AG04450 (cell line): Measurements from ENCODE around the gene LARGE1. TPM values are rescaled to one million over a fixed set of nuclear protein-coding genes. Genes with fewer than 3 reads are reported as not detected.

ENCODE experiments used
- CTCF ChIA-PET: fragments of 300-600, 350-600 bp; formaldehyde crosslinking; extraction: SDS; loops from one replicate; lab custom pipeline; 2022; ENCODE audit warnings: antibody characterized with exemption, inconsistent platforms; lab: Charles Lee
- POLR2A ChIA-PET: fragments of 350-600 bp; formaldehyde crosslinking; extraction: SDS; loops from one replicate; lab custom pipeline; 2021; ENCODE audit warnings: antibody characterized with exemption, inconsistent platforms; lab: Yijun Ruan, JAX
- DNase-seq: peaks from one replicate; pipeline ENCODE4 v3.0.0-alpha.2; 2011; ENCODE audit warnings: low read depth, low spot score
- H3K27ac ChIP-seq: one replicate; pipeline ENCODE4 v1.5.1; 2012; ENCODE audit warnings: low read depth, low read length, control low read depth
- H3K27me3 ChIP-seq: one replicate; pipeline ENCODE4 v1.6.0; 2012; ENCODE audit warnings: low read length; ENCODE audit not compliant: control insufficient read depth, insufficient read depth
- H3K4me3 ChIP-seq: 2 replicates; pipeline ENCODE4 v1.5.1; 2011; ENCODE audit warnings: mild to moderate bottlenecking, low read depth, low read length, control low read depth
- H3K9me3 ChIP-seq: 2 replicates; pipeline ENCODE4 v1.5.1; 2012; ENCODE audit warnings: low read length; ENCODE audit not compliant: control insufficient read depth, insufficient read depth
- polyA plus RNA-seq: library from polyadenylated mRNA; depleted of rRNA; stranded (reverse); fragments of >200 nt; gene quantifications from 2 replicates; pipeline ENCODE4 v1.2.3, GENCODE V29; 2011
- TF ChIP-seq, protein P1 (sequence below): IDR thresholded peaks from 2 replicates; pipeline ENCODE4 v1.5.1; 2011; ENCODE audit warnings: low read depth, low read length, control low read depth, inconsistent platforms

LARGE1 gene
- polyA plus RNA-seq, 1 experiment, result 8.4 TPM

DNA sequence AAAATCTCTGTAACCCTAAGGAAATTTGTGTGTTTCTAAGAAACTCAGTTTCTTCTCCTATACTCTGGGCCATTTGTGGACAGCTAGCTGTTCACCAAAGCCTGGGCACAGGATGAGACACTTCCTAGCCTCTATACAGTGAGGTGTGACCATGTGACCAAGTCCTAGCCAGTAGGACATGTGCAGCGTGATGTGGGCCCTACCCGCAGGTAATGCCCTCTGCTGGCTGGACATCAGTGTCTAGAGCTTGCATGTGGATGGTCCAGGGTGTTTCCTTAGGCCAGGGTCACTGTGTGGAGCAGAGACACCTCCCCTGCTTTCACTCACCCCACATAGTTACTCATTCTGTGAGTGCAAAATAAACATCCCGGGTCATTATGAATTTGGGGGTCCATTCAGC, 100.5 kb downstream of the LARGE1 start:
- ChIA-PET CTCF (no interaction called here), POLR2A (no interaction called here)
- TF ChIP-seq, protein P1, sequence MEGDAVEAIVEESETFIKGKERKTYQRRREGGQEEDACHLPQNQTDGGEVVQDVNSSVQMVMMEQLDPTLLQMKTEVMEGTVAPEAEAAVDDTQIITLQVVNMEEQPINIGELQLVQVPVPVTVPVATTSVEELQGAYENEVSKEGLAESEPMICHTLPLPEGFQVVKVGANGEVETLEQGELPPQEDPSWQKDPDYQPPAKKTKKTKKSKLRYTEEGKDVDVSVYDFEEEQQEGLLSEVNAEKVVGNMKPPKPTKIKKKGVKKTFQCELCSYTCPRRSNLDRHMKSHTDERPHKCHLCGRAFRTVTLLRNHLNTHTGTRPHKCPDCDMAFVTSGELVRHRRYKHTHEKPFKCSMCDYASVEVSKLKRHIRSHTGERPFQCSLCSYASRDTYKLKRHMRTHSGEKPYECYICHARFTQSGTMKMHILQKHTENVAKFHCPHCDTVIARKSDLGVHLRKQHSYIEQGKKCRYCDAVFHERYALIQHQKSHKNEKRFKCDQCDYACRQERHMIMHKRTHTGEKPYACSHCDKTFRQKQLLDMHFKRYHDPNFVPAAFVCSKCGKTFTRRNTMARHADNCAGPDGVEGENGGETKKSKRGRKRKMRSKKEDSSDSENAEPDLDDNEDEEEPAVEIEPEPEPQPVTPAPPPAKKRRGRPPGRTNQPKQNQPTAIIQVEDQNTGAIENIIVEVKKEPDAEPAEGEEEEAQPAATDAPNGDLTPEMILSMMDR, result no peak

DNA sequence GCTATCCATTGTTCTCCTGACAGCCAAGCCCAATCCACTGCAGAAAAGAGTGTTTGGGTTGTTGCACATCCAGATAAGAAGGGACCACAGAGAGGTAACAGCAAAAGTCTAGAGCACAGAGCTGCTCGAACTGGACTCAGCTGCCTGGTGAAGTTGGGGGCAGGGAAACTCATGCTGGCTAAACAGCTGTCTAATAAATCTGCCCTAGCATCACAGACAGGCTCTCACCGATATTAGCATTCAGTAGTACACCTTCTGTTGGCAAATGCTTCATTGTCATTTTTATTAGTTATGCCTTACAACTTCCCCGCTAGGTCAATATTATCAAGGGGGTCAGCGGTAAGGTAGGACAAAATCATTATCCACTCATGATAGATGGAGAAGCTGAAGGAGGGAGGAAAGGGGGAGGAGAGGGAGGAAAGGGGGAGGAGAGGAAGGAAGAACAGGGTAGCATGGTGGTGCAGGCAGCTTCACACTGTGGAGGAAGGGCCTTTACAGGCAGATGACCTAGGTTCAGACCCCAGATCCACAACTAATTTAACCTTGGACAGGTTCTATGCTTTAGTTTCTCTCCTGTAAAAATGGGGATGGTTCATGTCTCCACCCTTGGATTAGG, 102.7 kb downstream of the LARGE1 start:
- no peak overlapping the region for H3K27ac ChIP-seq
- H3K27me3 ChIP-seq, result no peaks in the 10 kb centered on the region
- POLR2A ChIA-PET, result no interaction called here
- no peak overlapping the region for H3K4me3 ChIP-seq
- TF ChIP-seq, protein P1, result no peak
- no peak for DNase-seq
- CTCF ChIA-PET, result interaction anchor here (1.0 kb wide), 1 partner anchor 106 kb away, joined by 3 read pairs; no protein-coding TSS in a partner anchor
- H3K9me3 ChIP-seq, result no peaks in the 10 kb centered on the region

More for the DNA sequence above, 100.5 kb downstream of the LARGE1 start:
- Histone ChIP-seq H3K9me3 (no peaks in the 10 kb centered on the region), H3K27ac (no peak overlapping the region), H3K27me3 (no peaks in the 10 kb centered on the region), H3K4me3 (no peak overlapping the region)
- DNase-seq, result no peak

GRCh38 chr22:33812360-33812977, 107.8 kb downstream of the LARGE1 start:
- no peak for DNase-seq
- H3K4me3 ChIP-seq, result no peak overlapping the region
- H3K9me3 ChIP-seq, result no peaks in the 10 kb centered on the region
- POLR2A ChIA-PET, result no interaction called here
- H3K27ac ChIP-seq, result no peak overlapping the region
- CTCF ChIA-PET, result no interaction called here
- H3K27me3 ChIP-seq, result no peaks in the 10 kb centered on the region
- TF ChIP-seq, protein P1, result no peak

GRCh38 chr22:33811686-33812085, 108.6 kb downstream of the LARGE1 start:
- ChIA-PET CTCF (interaction anchor here (1.3 to 1.4 kb wide), 2 partner anchors 111 to 233 kb away, joined by 3 to 5 read pairs; no protein-coding TSS in a partner anchor), POLR2A (no interaction called here)
- no peak overlapping the region for H3K27ac ChIP-seq
- TF ChIP-seq, protein P1, result no peak
- DNase-seq, result no peak
- H3K4me3 ChIP-seq, result no peak overlapping the region
- no peaks in the 10 kb centered on the region for H3K9me3 ChIP-seq
- no peaks in the 10 kb centered on the region for H3K27me3 ChIP-seq

GRCh38 chr22:33811208-33811607, 109.1 kb downstream of the LARGE1 start:
- TF ChIP-seq, protein P1, result no peak
- Histone ChIP-seq H3K4me3 (no peak overlapping the region), H3K27me3 (no peaks in the 10 kb centered on the region), H3K9me3 (no peaks in the 10 kb centered on the region), H3K27ac (no peak overlapping the region)
- POLR2A ChIA-PET, result no interaction called here
- DNase-seq, result no peak
- CTCF ChIA-PET, result interaction anchor here (1.3 to 1.4 kb wide), 2 partner anchors 112 to 232 kb away, joined by 3 to 5 read pairs; no protein-coding TSS in a partner anchor
